HG03139 (cell line): ENCODE data around the gene EEF1AKMT4.
A peak's percentile ranks its signal among the peaks of the same experiment; 100 is the strongest.

Source experiments
- ATAC-seq: cut with Tn5 transposase; IDR thresholded peaks from one replicate; pipeline ENCODE4 v1.9.1; 2021; ENCODE audit not compliant: unreplicated experiment

EEF1AKMT4 gene

DNA sequence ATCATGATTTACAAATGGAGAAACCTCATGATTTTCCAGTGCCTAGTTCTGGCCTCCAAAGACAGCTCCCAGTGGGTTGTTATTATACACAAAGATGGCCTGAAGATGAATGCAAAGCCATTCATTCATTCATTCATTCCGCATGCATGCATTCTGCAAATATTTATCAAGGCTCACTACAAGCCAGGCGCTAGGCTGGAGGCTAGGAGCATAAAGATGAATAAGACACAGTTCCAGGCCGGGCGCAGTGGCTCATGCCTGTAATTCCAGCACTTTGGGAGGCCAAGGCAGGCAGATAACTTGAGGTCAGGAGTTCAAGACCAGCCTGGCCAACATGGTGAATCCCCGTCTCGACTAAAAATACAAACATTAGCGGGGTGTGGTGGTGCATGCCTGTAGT lies 47.1 kb downstream of the EEF1AKMT4 start:
- no peak for ATAC-seq

DNA sequence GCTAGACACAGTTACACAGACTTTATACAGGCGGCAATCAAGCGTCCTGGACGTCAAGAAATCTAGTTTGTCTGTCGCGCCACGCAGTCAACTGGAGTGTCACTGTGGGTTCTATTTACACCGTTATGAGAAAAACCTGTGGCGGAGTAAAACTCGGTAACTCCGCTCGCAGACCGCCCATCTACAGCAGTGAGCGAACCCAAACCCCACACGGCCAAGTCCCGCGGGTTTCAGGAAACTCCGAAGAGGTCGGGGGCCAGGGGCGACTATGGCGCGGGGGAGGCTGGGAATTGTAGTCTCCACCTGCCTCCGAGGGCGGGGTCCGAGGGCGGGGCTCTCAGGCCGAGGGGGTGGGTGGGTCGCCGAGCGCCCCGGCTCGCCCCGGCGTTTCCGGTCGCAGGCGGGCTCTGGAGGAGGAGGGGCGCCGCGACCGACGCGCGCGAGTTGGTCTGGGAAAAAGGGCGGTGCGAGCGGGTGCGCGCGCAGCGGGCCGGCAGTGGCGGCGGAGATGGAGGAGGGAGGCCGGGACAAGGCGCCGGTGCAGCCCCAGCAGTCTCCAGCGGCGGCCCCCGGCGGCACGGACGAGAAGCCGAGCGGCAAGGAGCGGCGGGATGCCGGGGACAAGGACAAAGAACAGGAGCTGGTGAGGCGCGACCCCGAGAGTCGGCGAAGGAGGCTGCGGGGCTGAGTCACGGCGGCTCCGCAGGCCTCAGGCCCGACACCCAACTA lies 49.5 kb downstream of the EEF1AKMT4 start, which contains the start of gene PSMD2:
PSMD2 (plus strand) TSS at position 483 of the 729 bp plus-strand sequence; CDS start at position 509, 26 bp downstream.
- peak; percentile 93 for ATAC-seq

- ATAC-seq = no peak
Observed at GRCh38 chr3:184299488-184300377, 50.3 kb downstream of the EEF1AKMT4 start.

GRCh38 chr3:184300378-184300720 lies 50.9 kb downstream of the EEF1AKMT4 start:
- no peak for ATAC-seq

- ATAC-seq = no peak
Observed at GRCh38 chr3:184305577-184305976, 56.1 kb downstream of the EEF1AKMT4 start.

DNA sequence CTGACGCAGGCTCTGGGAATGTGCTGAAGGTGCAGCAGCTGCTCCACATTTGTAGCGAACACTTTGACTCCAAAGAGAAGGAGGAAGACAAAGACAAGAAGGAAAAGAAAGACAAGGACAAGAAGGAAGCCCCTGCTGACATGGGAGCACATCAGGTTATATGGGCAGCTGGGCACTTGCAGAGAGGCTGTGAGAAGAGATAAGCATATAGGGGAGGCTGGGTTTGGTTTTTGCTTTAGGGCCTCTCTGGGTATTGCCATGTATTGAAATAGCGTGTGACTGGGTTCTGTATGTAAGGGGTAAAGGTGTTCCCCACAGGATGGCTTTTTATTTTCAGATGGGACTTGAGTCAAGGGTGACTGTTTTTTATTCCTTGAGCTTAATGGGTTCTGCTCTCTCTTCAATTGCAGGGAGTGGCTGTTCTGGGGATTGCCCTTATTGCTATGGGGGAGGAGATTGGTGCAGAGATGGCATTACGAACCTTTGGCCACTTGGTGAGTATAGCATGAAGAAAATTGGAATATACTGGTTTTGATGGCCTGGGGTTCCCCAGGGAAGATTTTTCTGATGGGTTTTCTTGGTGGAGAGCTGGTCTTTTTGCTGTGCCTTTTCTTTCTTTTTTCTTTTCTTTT lies 57.0 kb downstream of the EEF1AKMT4 start:
- ATAC-seq = no peak

DNA sequence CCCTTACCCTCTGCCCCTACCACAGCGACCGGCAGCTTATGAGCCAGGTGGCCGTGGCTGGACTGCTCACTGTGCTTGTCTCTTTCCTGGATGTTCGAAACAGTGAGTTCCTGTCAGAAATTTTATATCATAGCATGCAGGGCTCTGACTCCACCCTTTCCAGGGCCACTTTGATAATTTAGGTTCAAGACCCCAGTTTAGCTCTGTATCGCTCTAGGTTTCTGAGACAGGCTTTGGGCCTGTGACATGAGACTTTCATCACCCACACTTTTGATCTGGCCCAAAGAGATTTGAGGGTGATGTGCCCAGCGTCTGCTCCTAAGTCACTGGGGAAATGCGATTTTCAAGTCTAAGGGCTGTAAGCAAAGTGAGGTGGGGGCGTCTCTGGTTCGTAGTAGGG lies 58.4 kb downstream of the EEF1AKMT4 start:
- no peak for ATAC-seq
